ENCODE data around the gene ADGRG3. TPM values are rescaled to one million over a fixed set of nuclear protein-coding genes. Genes with fewer than 3 reads are reported as not detected.

The ADGRG3 gene
- total RNA-seq, 1 experiment from 2014 or later, result not detected

- TF ChIP-seq EZH2 (IDR thresholded peaks at IDR 0.05; ENCODE audit: low read depth) (no peak), CTCF (conservative IDR thresholded peaks at IDR 0.05) (no peak)
- Histone ChIP-seq H3K9me2 (ENCODE audit: insufficient read depth) (no peaks in the 10 kb centered on the region), H3K4me1 (replicated peaks; ENCODE audit: insufficient read depth) (no peaks in the 10 kb centered on the region), H3K4me2 (no peak overlapping the region), H3K9me3 (ENCODE audit: insufficient read depth, low read depth) (no peaks in the 10 kb centered on the region), H2AFZ (no peak overlapping the region), H3F3A (ENCODE audit: insufficient read depth, low read depth) (no peaks in the 10 kb centered on the region), H3K27me3 (ENCODE audit: insufficient read depth, low read depth) (no peaks in the 10 kb centered on the region), H3K27ac (no peak overlapping the region), H3K36me3 (ENCODE audit: low read depth) (no peaks in the 10 kb centered on the region), H3K4me3 (no peak overlapping the region), H4K20me1 (ENCODE audit: insufficient read depth) (no peaks in the 10 kb centered on the region), H3K79me2 (ENCODE audit: low read depth) (no peaks in the 10 kb centered on the region)
- ChIA-PET CTCF (interaction anchor here (0.5 kb wide), 1 partner anchor 14 kb away, joined by 4 read pairs; no protein-coding TSS in a partner anchor), POLR2A (ENCODE audit: unreplicated experiment) (no interaction called here)
- no TSS peak for BruUV-seq (replicated peaks)
- DNase-seq, result no peak
- intact Hi-C loops (cut with micrococcal nuclease; ENCODE audit: unreplicated experiment), result loop anchor here (5.0 kb wide), 1 partner anchor 130 kb away; no protein-coding TSS in a partner anchor
Measured at GRCh38 chr16:57722651-57723050, 54.5 kb downstream of the ADGRG3 start.

- Histone ChIP-seq H3K9me2 (ENCODE audit: insufficient read depth) (no peaks in the 10 kb centered on the region), H3K36me3 (ENCODE audit: low read depth) (no peaks in the 10 kb centered on the region), H3K4me2 (no peak overlapping the region), H3K4me1 (replicated peaks; ENCODE audit: insufficient read depth) (no peaks in the 10 kb centered on the region), H3K79me2 (ENCODE audit: low read depth) (no peaks in the 10 kb centered on the region), H3K27me3 (ENCODE audit: insufficient read depth, low read depth) (no peaks in the 10 kb centered on the region), H2AFZ (no peak overlapping the region), H3K9me3 (ENCODE audit: insufficient read depth, low read depth) (no peaks in the 10 kb centered on the region), H3F3A (ENCODE audit: insufficient read depth, low read depth) (no peaks in the 10 kb centered on the region), H3K4me3 (no peak overlapping the region), H4K20me1 (ENCODE audit: insufficient read depth) (no peaks in the 10 kb centered on the region), H3K27ac (no peak overlapping the region)
- no TSS peak for BruUV-seq (replicated peaks)
- DNase-seq, result peak in 1 of 2 experiments; percentile 27
- POLR2A ChIA-PET (ENCODE audit: unreplicated experiment), result no interaction called here
- TF ChIP-seq CTCF (conservative IDR thresholded peaks at IDR 0.05) (peak; percentile 59), EZH2 (IDR thresholded peaks at IDR 0.05; ENCODE audit: low read depth) (no peak)
- CTCF ChIA-PET, result interaction anchor here (0.5 kb wide), 1 partner anchor 13 kb away, joined by 4 read pairs; no protein-coding TSS in a partner anchor
- intact Hi-C loops (cut with micrococcal nuclease; ENCODE audit: unreplicated experiment), result loop anchor here (5.0 kb wide), 1 partner anchor 131 kb away; no protein-coding TSS in a partner anchor
Measured at GRCh38 chr16:57723170-57723569, 55.1 kb downstream of the ADGRG3 start.

GRCh38 chr16:57724531-57724930 is 56.4 kb downstream of the ADGRG3 start:
- TF ChIP-seq EZH2 (IDR thresholded peaks at IDR 0.05; ENCODE audit: low read depth) (no peak), CTCF (conservative IDR thresholded peaks at IDR 0.05) (no peak)
- Histone ChIP-seq H3K9me2 (ENCODE audit: insufficient read depth) (no peaks in the 10 kb centered on the region), H2AFZ (no peak overlapping the region), H3K36me3 (ENCODE audit: low read depth) (no peaks in the 10 kb centered on the region), H3F3A (ENCODE audit: insufficient read depth, low read depth) (no peaks in the 10 kb centered on the region), H3K27ac (no peak overlapping the region), H3K9me3 (ENCODE audit: insufficient read depth, low read depth) (no peaks in the 10 kb centered on the region), H3K27me3 (ENCODE audit: insufficient read depth, low read depth) (no peaks in the 10 kb centered on the region), H3K4me2 (no peak overlapping the region), H3K4me1 (replicated peaks; ENCODE audit: insufficient read depth) (no peaks in the 10 kb centered on the region), H3K79me2 (ENCODE audit: low read depth) (no peaks in the 10 kb centered on the region), H4K20me1 (ENCODE audit: insufficient read depth) (no peaks in the 10 kb centered on the region), H3K4me3 (no peak overlapping the region)
- no TSS peak for BruUV-seq (replicated peaks)
- intact Hi-C loops (cut with micrococcal nuclease; ENCODE audit: unreplicated experiment), result loop anchor here (5.0 kb wide), 1 partner anchor 132 kb away; no protein-coding TSS in a partner anchor
- POLR2A ChIA-PET (ENCODE audit: unreplicated experiment), result no interaction called here
- CTCF ChIA-PET, result interaction anchor here (0.6 kb wide), 1 partner anchor 373 kb away, joined by 4 read pairs; no protein-coding TSS in a partner anchor
- no peak for DNase-seq

Measured in PC-9 (cell line).